Measurements from ENCODE around the gene SLC25A34.

- no peak for TF ChIP-seq POLR2A (IDR thresholded peaks at IDR 0.05; ENCODE audit: extremely low read depth, insufficient read length)
- TF ChIP-seq, protein P1, sequence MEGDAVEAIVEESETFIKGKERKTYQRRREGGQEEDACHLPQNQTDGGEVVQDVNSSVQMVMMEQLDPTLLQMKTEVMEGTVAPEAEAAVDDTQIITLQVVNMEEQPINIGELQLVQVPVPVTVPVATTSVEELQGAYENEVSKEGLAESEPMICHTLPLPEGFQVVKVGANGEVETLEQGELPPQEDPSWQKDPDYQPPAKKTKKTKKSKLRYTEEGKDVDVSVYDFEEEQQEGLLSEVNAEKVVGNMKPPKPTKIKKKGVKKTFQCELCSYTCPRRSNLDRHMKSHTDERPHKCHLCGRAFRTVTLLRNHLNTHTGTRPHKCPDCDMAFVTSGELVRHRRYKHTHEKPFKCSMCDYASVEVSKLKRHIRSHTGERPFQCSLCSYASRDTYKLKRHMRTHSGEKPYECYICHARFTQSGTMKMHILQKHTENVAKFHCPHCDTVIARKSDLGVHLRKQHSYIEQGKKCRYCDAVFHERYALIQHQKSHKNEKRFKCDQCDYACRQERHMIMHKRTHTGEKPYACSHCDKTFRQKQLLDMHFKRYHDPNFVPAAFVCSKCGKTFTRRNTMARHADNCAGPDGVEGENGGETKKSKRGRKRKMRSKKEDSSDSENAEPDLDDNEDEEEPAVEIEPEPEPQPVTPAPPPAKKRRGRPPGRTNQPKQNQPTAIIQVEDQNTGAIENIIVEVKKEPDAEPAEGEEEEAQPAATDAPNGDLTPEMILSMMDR (IDR thresholded peaks at IDR 0.05; ENCODE audit: low read depth, low read length), result no peak
These were observed 21.0 kb downstream of the SLC25A34 start for GRCh38 chr1:15757016-15757543.
